Sigmoid colon (tissue), 4 donors: ENCODE data around the gene EIF4G3.
"Not testable (repeated sequence)": the region's sequence is repeated elsewhere in the genome, so short reads cannot be mapped to it uniquely, and the experiment has no call there.

Experiments
- CTCF ChIP-seq, 4 experiments: fragments of 450-650 bp in 3 of 4; fragments of 200-600 bp in 1 of 4; IDR thresholded peaks; one replicate each; pipeline ENCODE4 v1.5.1; 2016 to 2019; ENCODE audit warnings: antibody characterized with exemption in 4 of 4, mild to moderate bottlenecking in 3 of 4, moderate library complexity in 2 of 4
- POLR2AphosphoS5 ChIP-seq, 4 donors: sonication (generic); formaldehyde crosslinking; IDR thresholded peaks; one replicate each; pipeline ENCODE4 v1.6.1; 2017; ENCODE audit warnings: antibody characterized with exemption in 4 of 4

- TF ChIP-seq CTCF, POLR2AphosphoS5 (IDR thresholded peaks at IDR 0.05): not testable (repeated sequence)
These were observed 387.1 kb downstream of the EIF4G3 start for GRCh38 chr1:20789598-20789997.
